K562 (cell line): ENCODE data around the gene PLA2R1.

Experiments used
- E2F4 ChIP-seq: sonication (generic); formaldehyde crosslinking; IDR thresholded peaks from 2 replicates; pipeline ENCODE4 v1.8.0; 2022; ENCODE audit warnings: mild to moderate bottlenecking, low read depth, missing genetic modification reagents
- PCBP2 ChIP-seq: fragments of 200-400 bp; formaldehyde crosslinking; IDR thresholded peaks from 2 replicates; pipeline ENCODE4 v1.6.1; 2018; ENCODE audit warnings: low read length, low read depth, mild to moderate bottlenecking, moderate library complexity; ENCODE audit not compliant: poor library complexity, severe bottlenecking
- POLR2A ChIP-seq: fragments of 450-650 bp; conservative IDR thresholded peaks from 2 replicates; pipeline ENCODE4 v1.6.1; 2016
- PTBP1 ChIP-seq: fragments of 200-400 bp; formaldehyde crosslinking; IDR thresholded peaks from 2 replicates; pipeline ENCODE4 v1.6.1; 2017; ENCODE audit warnings: low read depth, low read length
- PTTG1 ChIP-seq: fragments of 450-650 bp; IDR thresholded peaks from 2 replicates; pipeline ENCODE4 v1.6.1; 2016; ENCODE audit warnings: low read depth, mild to moderate bottlenecking, missing genetic modification characterization, missing compliant biosample characterization
- TF ChIP-seq, protein P1 (sequence below), 2 experiments: fragments of 200-800 bp in 1 of 2; sonication (Bioruptor generic) in 1 of 2; sonication (generic) in 1 of 2; formaldehyde crosslinking in 1 of 2; IDR thresholded peaks in 1 of 2; conservative IDR thresholded peaks in 1 of 2; 2 replicates each; pipeline versions ENCODE4 v1.5.0 to v1.6.1; 2016 to 2020; ENCODE audit warnings: missing compliant biosample characterization in 1 of 2, missing genetic modification characterization in 1 of 2, missing genetic modification reagents in 1 of 2

GRCh38 chr2:159894145-159894838 is 168.1 kb downstream of the PLA2R1 start:
- TF ChIP-seq PTBP1 (no peak), PTTG1 (tag) (no peak), POLR2A (no peak), PCBP2 (no peak), E2F4 (CRISPR knock-in tag) (no peak)
- TF ChIP-seq, protein P1, sequence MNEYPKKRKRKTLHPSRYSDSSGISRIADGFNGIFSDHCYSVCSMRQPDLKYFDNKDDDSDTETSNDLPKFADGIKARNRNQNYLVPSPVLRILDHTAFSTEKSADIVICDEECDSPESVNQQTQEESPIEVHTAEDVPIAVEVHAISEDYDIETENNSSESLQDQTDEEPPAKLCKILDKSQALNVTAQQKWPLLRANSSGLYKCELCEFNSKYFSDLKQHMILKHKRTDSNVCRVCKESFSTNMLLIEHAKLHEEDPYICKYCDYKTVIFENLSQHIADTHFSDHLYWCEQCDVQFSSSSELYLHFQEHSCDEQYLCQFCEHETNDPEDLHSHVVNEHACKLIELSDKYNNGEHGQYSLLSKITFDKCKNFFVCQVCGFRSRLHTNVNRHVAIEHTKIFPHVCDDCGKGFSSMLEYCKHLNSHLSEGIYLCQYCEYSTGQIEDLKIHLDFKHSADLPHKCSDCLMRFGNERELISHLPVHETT (CRISPR knock-in tag; conservative IDR thresholded peaks at IDR 0.05 in 1 of 2, IDR thresholded peaks at IDR 0.05 in 1 of 2): no peak
